ENCODE measurements around the gene SELPLG. TPM values are rescaled to one million over a fixed set of nuclear protein-coding genes. Genes with fewer than 3 reads are reported as not detected.

The SELPLG gene
- total and polyA plus RNA-seq, 2 of the 4 experiments (the other 2 are of a cell fraction): 3.2 to 10.8 TPM

DNA sequence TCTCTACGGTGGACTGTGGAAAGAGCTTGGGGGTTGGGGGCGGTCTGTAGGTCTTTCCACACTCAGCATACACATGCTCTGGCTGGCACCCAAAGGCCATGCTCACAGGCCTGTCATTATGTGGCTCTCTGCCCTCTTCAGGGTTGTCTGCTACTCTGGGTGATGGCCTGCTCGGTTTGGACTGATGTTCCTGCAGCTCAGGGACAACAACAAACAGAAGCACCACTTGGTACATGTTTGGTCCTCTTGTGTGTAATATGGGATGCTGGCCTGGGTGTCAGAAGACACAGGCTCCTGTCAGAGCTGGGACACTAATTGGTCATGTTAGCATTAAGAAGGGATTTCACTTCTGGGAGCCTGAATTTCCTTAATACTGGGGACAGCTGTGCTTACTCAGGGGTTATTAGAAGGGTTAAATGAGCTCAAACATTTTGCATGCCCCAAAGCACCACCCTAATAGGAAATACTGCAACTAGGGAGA is 32.7 kb upstream of the SELPLG start:
- POLR2A ChIA-PET (ENCODE audit: unreplicated experiment): no interaction called here
- Histone ChIP-seq H4K5ac (ENCODE audit: low read depth, low read length) (no peak overlapping the region; the same call in 1 of the 2 replicates), H4K8ac (ENCODE audit: low read depth in 2 of 2, low read length in 2 of 2) (0 out of 4 replicates have a peak overlapping the region, but pooled peaks of 1 of the 2 experiments have one; percentile 2), H3K4ac (ENCODE audit: low read depth, low read length) (peak overlapping the region; percentile 53), H3K18ac (ENCODE audit: low read depth, low read length) (peak overlapping the region; percentile 4; the same call in 1 of the 2 replicates), H3K14ac (replicated peaks; ENCODE audit: low read depth, low read length) (peak overlapping the region; percentile 42; the same call in 1 of the 2 replicates), H3K9me3 (ENCODE audit: control insufficient read depth, insufficient read depth, low read length) (no peaks in the 10 kb centered on the region), H3K4me1 (ENCODE audit: control insufficient read depth, insufficient read depth, low read length) (peaks cover 28% of the 10 kb centered on the region), H4K91ac (ENCODE audit: insufficient read depth, low read depth, low read length) (peak overlapping the region; percentile 43), H3K23ac (ENCODE audit: low read depth, low read length) (peak overlapping the region; percentile 54), H2BK5ac (ENCODE audit: low read depth, low read length, poor library complexity, severe bottlenecking) (peak overlapping the region; percentile 81), H2BK15ac (ENCODE audit: low read depth, low read length) (no peak overlapping the region; the same call in 2 of the 3 replicates), H3K4me3 (ENCODE audit: insufficient read depth, low read depth, low read length) (no peak overlapping the region), H2AK9ac (replicated peaks; ENCODE audit: low read depth, low read length, poor library complexity) (no peak overlapping the region), H3K9ac (ENCODE audit: low read depth, low read length) (peak overlapping the region; percentile 13), H3K27me3 (ENCODE audit: control insufficient read depth, insufficient read depth, low read length) (no peaks in the 10 kb centered on the region), H2BK20ac (ENCODE audit: low read depth, low read length) (0 out of 2 replicates have a peak overlapping the region, but pooled peaks have one; percentile 18), H3K79me1 (ENCODE audit: low read depth in 1 of 2, low read length in 2 of 2) (peaks cover 0 to 54% of the 10 kb centered on the region in 2 experiments; a peak in 2 of 4 replicates), H2AK5ac (ENCODE audit: low read depth, low read length) (peak overlapping the region; percentile 16; the same call in 1 of the 2 replicates), H3K9me1 (ENCODE audit: insufficient read depth, low read length) (peaks cover 12% of the 10 kb centered on the region), H3K4me2 (ENCODE audit: low read depth, low read length) (peak overlapping the region; percentile 23), H2AFZ (replicated peaks; ENCODE audit: low read length, poor library complexity) (no peak overlapping the region), H2BK120ac (ENCODE audit: low read depth, low read length) (peak overlapping the region; percentile 37), H3K56ac (ENCODE audit: extremely low read depth, insufficient read depth, low read length) (no peak overlapping the region), H3K27ac (ENCODE audit: insufficient read depth, low read length) (peak overlapping the region; percentile 62), H3K36me3 (ENCODE audit: control insufficient read depth, insufficient read depth, low read length) (peaks cover 14% of the 10 kb centered on the region), H4K20me1 (ENCODE audit: insufficient read depth, low read length) (peaks cover 86% of the 10 kb centered on the region)
- intact Hi-C loops (cut with micrococcal nuclease): loop anchor here (5.0 to 10.0 kb wide), 2 partner anchors 116 to 428 kb away; partner anchors contain the start of genes ALKBH2 and UNG
- peak; percentile 51 for DNase-seq
- CTCF ChIA-PET: interaction anchor here (0.5 to 4.8 kb wide), 5 partner anchors 44 to 426 kb away, joined by 3 to 32 read pairs (median 3); no protein-coding TSS in a partner anchor
- ATAC-seq (ENCODE audit: low read depth): peak; percentile 14
- WGBS, 2 experiments (ENCODE audit: extremely low coverage in 2 of 2, insufficient read length in 1 of 2): no CpG with 5 or more reads among the region's 3 CpGs
- in situ Hi-C loops (cut with MboI; ENCODE audit: low sequenced_read_pairs): loop anchor here (5.0 kb wide), 1 partner anchor 136 kb away; no protein-coding TSS in a partner anchor
- BruUV-seq (replicated peaks): no TSS peak
- dilution Hi-C loops (cut with HindIII; ENCODE audit: low sequenced_read_pairs, unreplicated experiment): no loop called here
- TF ChIP-seq MXI1 (IDR thresholded peaks at IDR 0.05; ENCODE audit: borderline replicate concordance, low read depth, low read length): peak; percentile 73; the same call in 1 of the 2 replicates
- TF ChIP-seq, protein P1, sequence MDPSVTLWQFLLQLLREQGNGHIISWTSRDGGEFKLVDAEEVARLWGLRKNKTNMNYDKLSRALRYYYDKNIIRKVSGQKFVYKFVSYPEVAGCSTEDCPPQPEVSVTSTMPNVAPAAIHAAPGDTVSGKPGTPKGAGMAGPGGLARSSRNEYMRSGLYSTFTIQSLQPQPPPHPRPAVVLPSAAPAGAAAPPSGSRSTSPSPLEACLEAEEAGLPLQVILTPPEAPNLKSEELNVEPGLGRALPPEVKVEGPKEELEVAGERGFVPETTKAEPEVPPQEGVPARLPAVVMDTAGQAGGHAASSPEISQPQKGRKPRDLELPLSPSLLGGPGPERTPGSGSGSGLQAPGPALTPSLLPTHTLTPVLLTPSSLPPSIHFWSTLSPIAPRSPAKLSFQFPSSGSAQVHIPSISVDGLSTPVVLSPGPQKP (IDR thresholded peaks at IDR 0.05; ENCODE audit: borderline replicate concordance, low read depth, low read length): no peak

All from IMR-90 (cell line).